ENCODE results near the gene VAV3. TPM values are rescaled to one million over a fixed set of nuclear protein-coding genes. Genes with fewer than 3 reads are reported as not detected.

VAV3 gene
- total and polyA plus RNA-seq, 8 donors, result 7.1 to 21.4 (median 12.8) TPM

DNA sequence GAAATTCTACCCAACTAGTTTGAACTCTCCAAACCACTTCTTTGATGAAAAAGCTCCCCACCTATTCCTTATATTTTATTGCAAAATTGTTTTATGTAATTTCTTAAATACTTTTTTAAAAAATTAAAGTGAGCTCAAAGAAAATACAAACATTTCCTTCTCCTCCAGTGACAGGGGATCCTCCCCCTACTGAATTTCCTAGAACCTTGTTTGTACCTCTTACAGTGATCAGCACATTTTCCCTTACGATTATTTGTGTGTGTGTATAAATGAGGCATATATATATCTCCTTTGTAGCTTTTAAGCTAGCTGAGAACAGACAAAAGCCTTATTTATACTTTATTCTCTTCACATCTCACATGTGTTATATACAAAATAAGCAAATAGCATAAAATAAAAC lies 44.4 kb downstream of the VAV3 start:
- TF ChIP-seq, protein P1, sequence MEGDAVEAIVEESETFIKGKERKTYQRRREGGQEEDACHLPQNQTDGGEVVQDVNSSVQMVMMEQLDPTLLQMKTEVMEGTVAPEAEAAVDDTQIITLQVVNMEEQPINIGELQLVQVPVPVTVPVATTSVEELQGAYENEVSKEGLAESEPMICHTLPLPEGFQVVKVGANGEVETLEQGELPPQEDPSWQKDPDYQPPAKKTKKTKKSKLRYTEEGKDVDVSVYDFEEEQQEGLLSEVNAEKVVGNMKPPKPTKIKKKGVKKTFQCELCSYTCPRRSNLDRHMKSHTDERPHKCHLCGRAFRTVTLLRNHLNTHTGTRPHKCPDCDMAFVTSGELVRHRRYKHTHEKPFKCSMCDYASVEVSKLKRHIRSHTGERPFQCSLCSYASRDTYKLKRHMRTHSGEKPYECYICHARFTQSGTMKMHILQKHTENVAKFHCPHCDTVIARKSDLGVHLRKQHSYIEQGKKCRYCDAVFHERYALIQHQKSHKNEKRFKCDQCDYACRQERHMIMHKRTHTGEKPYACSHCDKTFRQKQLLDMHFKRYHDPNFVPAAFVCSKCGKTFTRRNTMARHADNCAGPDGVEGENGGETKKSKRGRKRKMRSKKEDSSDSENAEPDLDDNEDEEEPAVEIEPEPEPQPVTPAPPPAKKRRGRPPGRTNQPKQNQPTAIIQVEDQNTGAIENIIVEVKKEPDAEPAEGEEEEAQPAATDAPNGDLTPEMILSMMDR (IDR thresholded peaks at IDR 0.05), result no peak
- H3K9me3 ChIP-seq, result no peaks in the 10 kb centered on the region
- 68 to 89% methylated on average over 1 of the region's 1 CpG for WGBS, 2 donors
- peaks cover 0 to 3% (median 0%) of the 10 kb centered on the region in 4 donors for H3K27me3 ChIP-seq
- FAIRE-seq (no peak), ATAC-seq (no peak), DNase-seq (no peak)
- intact Hi-C loops (cut with DNase I), result no loop called here
- no peak overlapping the region for H3K27ac ChIP-seq
- no peaks in the 10 kb centered on the region for H3K36me3 ChIP-seq
- no peak overlapping the region for H3K4me3 ChIP-seq
- no peaks in the 10 kb centered on the region for H3K4me1 ChIP-seq

DNA sequence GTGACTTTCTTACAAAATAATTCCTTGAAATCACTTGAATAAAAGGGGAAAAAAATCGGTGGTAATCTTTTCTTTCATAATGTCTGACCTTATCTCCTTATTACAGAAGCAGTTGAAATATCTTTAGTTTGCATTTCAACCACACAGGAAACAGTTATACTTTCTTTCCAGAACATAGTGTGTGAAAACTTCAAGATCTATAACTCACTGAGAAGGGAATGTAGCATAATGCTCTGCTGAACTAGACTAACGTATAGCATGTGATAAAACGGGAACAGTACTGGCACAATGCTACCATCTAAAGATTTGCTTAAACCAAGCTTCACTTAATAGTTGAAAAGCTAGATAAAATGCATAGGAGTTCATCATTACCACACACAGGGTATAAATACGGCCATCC lies 45.0 kb downstream of the VAV3 start:
- ATAC-seq (no peak), DNase-seq (no peak), FAIRE-seq (no peak)
- intact Hi-C loops (cut with DNase I), result no loop called here
- no peaks in the 10 kb centered on the region for H3K9me3 ChIP-seq
- no peaks in the 10 kb centered on the region for H3K4me1 ChIP-seq
- 51 to 53% methylated on average over 4 of the region's 4 CpGs for WGBS, 2 donors
- H3K4me3 ChIP-seq, result no peak overlapping the region
- no peaks in the 10 kb centered on the region for H3K36me3 ChIP-seq
- TF ChIP-seq, protein P1 (IDR thresholded peaks at IDR 0.05), result no peak
- H3K27ac ChIP-seq, result no peak overlapping the region
- H3K27me3 ChIP-seq, result no peaks in the 10 kb centered on the region

DNA sequence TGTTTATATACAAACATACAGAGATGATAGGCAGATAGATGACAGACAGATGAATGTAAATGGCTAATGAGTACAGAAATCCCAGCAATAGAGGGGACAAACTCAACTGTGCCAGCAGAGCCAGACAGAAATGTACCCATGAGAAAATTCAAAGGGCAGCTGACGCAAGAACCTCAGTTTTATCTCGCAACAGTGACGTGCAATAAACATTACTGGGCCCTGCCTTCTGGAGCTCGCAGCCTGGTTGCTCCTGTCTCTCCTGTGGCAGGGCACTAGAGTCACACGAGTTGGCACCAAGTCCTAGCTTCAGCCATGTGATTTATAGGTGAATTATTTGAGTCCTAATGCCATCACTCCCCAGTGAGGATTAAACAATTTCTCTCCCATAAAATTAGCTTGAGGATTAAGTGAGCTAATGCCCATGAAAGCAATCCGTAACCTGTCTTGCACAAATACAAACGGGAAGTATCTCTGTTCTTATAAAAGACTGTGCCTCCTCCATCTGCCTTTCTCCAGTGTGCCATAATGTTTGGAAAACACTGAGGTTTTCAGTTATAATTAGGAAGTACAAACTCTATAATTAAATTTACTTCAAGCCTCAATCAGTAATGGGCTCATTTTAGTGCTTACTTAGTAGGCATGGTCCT lies 50.7 kb downstream of the VAV3 start:
- intact Hi-C loops (cut with DNase I), result no loop called here
- FAIRE-seq (no peak), ATAC-seq (peak in 2 of 4 donors; percentile 24 to 29), DNase-seq (peak in 1 of 6 donors; percentile 15)
- no peak overlapping the region for H3K27ac ChIP-seq
- 56 to 64% methylated on average over 7 of the region's 7 CpGs for WGBS, 2 donors
- H3K4me3 ChIP-seq, result no peak overlapping the region
- no peaks in the 10 kb centered on the region for H3K4me1 ChIP-seq
- H3K27me3 ChIP-seq, result no peaks in the 10 kb centered on the region
- no peaks in the 10 kb centered on the region for H3K9me3 ChIP-seq
- TF ChIP-seq, protein P1 (IDR thresholded peaks at IDR 0.05), result no peak
- no peaks in the 10 kb centered on the region for H3K36me3 ChIP-seq

DNA sequence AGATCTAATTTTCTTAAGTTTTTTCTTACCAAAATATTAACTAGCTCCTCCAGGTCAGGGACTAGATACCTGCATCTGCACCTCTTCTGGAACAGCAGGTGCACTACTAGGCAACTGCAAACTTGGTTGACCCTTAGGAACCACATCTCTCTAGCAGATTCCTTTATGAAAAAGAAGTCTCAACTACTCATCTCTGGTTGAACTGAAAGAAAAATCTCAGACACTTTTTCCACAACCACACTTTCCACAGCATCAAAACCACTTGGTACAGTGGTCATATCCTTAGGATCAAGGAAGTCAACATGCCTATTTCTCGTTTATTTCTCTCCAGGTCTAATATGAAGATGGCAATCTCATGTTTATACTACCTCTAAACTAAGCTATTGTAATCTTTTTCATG lies 52.3 kb downstream of the VAV3 start:
- no peak overlapping the region for H3K27ac ChIP-seq
- TF ChIP-seq, protein P1 (IDR thresholded peaks at IDR 0.05), result no peak
- H3K4me3 ChIP-seq, result no peak overlapping the region
- DNase-seq (no peak), ATAC-seq (no peak), FAIRE-seq (no peak)
- H3K4me1 ChIP-seq, result no peaks in the 10 kb centered on the region
- WGBS, 2 donors, result 52 to 60% methylated on average over 1 of the region's 1 CpG
- H3K9me3 ChIP-seq, result no peaks in the 10 kb centered on the region
- intact Hi-C loops (cut with DNase I), result no loop called here
- H3K27me3 ChIP-seq, result no peaks in the 10 kb centered on the region
- no peaks in the 10 kb centered on the region for H3K36me3 ChIP-seq

DNA sequence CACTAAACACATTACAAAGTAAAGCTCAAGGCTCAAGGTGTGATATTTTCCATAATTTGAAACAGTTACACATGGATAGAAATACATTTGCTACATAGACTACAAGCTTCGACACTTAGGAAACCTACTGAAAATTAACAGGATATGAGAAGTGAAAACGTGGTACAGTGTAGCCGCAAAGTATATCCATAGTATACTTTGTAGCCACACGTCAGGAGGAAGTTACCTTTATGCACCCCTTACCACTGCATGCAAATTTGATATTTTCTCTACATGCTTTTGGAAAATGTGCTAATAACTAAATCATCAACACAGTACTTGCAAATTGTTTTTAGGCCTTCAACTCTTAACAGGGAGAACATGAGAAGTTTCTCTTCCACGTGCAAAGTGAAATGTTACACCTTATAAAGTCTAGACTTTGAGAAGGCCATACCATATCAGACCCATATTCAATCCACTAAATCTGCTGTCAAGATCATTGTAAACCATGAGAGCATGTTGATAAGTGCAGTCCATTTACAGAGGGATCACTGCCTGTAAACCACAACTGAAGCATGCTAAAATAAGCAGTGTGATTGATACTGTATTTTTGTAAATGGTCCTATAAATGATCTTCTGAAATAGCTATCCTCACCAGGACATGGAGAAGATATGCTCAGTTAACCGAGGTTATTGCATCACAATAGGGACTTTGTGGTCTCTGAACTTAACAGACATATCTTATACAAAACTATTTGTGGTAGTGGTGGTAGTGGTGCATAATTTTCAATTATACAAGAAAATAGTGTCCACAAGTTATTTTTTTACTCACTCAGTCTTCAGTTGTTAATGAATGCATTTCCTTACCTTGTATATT lies 64.7 kb downstream of the VAV3 start:
- Histone ChIP-seq H3K27me3 (no peaks in the 10 kb centered on the region), H3K27ac (no peak overlapping the region), H3K4me3 (no peak overlapping the region), H3K9me3 (no peaks in the 10 kb centered on the region), H3K36me3 (no peaks in the 10 kb centered on the region), H3K4me1 (no peaks in the 10 kb centered on the region)
- intact Hi-C loops (cut with DNase I), result no loop called here
- TF ChIP-seq, protein P1 (IDR thresholded peaks at IDR 0.05), result no peak
- 62 to 74% methylated on average over 6 of the region's 6 CpGs for WGBS, 2 donors
- FAIRE-seq (no peak), DNase-seq (no peak), ATAC-seq (no peak)

Data from pancreas (tissue), 10 donors.